ENCODE measurements around the gene PLA2G1B.

PLA2G1B gene

DNA sequence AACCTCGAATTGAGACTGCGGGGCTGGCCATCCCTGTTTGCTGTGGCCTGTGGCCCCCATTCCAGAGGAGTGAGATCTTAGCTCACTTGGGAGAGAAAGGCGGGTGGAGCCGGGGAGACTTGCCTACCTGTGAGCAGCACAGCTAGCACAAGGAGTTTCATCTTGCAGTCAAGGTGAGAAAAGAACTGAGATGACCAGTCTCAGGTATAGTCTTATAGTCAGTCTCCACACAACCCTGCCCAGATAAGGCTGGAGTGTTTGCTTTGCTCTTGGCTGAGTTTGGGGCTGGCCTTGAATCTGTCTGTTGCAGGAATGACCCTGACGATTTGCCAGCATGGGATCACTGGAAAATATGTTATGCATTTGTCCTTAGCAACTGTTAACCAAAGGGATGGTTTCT lies at the start of gene PLA2G1B:
Gene PLA2G1B, minus strand, starts transcription at position 187 of the 400 bp plus-strand sequence. Its CDS starts 26 bp downstream, at position 161.
- DNase-seq (ENCODE audit: low spot score), result no peak

DNA sequence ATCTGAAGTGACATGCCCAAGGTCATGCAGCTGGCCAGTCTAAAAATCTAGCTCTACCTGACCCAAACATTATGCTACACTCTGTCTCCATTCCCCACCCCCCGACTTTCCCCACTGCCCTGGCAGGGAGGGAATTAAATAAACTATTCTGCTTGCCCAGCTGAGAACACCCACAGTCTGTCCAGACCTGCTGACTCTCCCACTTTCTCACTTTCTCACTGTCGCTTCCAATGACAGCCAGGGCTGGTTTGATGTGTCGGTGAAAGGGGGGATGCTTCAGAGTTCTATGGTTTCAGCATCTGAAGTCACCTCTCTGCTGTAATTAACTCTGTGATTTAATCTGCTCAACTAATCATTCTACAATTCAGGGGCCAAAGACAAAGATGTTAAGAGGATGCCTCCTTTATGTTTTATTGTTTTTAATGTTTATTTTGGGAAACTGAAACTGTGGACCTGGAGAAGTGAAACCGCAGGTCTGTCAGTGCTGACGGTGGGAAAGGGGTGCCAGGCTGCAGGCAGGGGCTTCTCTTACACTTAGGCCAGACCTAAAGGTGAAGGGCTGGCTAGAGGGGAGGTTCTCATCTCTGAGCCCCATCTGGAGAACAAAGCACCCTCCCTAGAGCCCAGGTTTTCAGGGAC lies 49.5 kb upstream of the PLA2G1B start:
- DNase-seq (ENCODE audit: low spot score), result no peak

DNA sequence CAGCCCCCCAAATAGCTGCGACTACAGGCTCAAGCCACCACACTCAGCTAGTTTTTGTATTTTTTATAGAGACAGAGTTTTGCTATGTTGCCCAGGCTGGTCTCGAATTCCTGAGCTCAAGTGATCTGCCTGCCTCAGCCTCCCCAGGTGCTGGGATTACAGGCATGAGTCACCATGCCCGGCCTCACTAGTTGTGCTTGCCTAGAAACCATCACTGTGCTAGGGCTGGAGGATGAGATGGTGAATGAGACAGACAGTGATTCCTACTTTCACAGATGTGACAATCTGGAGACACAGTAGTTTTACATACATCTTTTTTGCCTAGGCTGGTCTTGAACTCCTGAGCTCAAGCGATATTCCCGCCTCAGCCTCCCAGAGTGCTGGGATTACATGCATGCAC lies 48.8 kb upstream of the PLA2G1B start:
- no peak for DNase-seq (ENCODE audit: low spot score)

DNA sequence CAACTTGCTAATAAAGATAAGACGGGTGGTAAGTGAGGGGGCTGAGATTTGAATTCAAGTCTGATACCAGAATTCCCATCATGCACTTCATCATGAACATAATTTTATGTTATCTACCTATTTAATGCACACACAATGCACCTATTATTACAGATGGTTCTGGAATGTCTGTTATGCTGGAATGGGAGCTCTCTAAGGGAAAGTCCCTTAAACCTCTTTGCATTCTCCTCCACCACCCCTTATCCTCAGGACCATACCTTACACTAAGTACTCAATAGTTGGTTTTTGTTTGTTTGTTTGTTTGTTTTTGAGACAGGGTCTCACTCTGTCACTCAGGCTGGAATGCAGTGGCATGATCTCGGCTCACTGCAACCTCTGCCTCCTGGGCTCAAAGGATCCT lies 48.4 kb upstream of the PLA2G1B start:
- no peak for DNase-seq (ENCODE audit: low spot score)

DNA sequence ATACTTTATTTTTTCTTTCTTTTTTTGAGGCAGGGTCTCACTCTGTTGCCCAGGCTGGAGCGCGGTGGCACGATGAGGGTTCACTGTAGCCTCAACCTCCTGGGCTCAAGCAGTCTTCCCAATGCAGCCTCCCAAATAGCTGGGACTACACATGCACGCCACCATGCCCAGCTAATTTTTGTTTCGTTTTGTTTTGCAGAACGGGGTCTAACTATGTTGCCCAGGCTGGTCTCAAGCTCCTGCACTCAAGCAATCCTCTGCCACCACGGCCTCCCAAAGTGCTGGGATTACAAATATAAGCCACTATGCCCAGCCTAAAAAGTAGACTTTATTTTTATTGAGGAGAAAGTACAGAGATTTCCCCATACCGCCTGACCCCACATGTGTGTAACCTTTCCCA lies 46.1 kb upstream of the PLA2G1B start:
- no peak for DNase-seq (ENCODE audit: low spot score)

DNA sequence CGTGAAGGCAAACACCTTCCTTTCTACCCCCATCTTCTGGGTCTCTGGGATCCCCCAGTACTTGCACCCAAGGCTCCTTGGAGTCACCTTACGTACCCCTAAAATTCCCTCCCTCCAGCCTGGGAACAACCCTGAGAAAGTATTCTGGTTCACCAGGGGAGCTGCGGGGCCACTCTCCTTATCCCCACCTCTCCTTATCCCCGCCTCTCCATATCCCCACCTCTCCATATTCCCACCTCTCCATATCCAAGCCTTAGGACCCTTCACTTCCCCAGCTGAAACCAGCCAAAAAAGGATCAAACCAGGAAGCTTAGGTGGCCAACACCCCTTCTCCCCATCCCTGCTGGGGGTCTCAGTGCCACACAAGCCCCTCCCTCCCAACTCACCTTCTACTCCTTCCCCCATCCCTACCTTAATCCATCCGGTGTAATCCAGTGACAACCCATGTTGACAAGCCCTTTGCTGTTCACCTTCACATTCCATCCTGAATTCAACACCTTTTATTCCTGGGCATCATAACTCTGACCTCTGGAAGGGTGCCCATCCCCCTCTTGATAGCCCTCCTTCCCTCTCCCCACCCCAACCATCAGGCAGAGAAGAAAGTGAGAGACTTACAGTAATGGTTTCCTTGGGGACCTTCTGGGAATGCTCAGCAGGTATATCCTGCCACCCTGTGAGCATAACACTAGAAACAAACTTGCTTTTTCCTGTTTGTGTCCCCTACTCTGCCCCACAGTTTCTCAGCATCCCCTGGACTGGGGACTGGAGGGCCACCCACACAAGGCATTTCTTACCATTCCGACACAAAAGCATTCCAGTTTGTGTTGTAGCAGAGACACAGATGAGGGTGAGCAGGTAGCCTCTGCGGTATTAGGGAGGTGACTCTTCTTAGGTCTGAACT lies 43.0 kb upstream of the PLA2G1B start:
- no peak for DNase-seq (ENCODE audit: low spot score)

DNA sequence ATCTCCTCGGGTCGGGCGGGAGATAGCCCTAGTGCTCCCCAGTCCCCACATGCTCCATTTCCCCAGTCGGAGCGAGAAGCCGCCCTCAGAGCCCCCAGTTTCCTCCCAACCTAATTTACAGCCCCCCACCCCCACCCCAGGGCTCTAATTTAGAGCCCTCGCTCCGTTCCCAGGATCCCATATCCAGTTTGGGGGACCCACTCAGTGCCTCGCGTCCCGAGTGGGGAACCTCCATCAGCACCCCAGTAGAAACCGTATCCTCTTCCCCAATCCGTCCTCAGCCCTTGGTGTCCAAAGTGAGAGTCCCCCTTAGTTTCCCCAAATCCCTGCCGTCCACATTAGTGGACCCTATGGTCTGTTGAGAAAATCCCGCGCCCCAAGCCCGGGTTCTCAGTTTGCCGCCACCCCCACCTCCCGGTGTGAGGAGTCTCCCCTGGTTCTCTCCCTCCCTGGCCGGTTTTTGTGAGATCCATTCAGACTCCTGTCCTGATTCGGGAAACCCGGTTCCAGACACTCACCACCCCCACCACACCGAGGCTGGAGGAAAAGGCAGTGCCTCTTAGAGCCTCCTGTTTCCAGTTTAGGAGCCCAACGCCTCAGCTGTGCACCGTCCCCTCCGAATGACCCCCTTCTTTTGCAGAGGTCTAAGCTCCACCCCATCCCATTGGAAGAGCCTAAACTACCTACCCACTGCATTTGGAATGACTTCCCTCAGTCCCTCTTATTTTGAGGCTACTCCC lies 42.2 kb upstream of the PLA2G1B start:
- no peak for DNase-seq (ENCODE audit: low spot score)

DNA sequence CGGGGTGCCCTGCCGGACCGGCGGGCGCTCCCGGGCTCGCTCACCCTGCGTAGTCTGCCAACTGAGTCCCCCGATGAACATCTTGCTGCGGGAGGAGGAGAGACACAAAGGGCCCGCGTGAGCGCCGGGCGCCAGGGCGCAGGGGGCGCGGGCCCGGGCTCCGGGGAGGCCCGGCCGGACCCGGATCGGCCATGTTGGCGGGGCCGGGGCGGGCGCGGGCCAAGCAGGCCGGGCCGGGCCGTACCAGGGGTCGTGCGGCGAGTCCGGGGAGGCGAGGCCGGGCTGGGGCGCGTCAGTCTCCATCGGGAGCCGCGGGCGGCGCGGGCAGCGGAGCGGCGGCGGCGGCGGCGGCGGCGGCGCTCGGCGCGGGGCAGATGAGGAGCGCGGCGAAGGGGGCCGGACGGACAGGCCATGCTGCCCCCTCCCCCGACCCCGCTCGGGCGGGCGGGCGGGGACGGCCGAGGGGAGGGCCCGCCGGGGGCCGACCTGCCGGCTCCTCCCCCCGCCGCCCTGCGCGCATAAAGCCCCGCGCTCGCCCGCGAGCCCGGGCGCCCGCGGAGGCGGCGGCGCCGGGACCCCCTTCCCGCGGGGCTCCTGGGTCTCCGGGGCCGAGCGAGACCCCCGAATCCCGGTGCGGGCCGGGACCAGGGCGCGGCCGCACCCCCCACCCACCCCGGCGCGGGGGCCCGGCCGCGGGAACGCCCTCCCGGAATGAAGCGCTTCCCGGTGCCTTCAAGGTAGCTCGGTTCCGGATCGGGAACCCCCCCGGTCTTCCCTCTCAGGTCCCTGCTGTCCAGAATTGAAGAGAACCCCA lies 41.4 kb upstream of the PLA2G1B start, which contains the start of gene MSI1:
Gene MSI1, minus strand, starts transcription at position 376 of the 814 bp plus-strand sequence. Its CDS starts 73 bp downstream, at position 303.
- DNase-seq (ENCODE audit: low spot score), result no peak

DNA sequence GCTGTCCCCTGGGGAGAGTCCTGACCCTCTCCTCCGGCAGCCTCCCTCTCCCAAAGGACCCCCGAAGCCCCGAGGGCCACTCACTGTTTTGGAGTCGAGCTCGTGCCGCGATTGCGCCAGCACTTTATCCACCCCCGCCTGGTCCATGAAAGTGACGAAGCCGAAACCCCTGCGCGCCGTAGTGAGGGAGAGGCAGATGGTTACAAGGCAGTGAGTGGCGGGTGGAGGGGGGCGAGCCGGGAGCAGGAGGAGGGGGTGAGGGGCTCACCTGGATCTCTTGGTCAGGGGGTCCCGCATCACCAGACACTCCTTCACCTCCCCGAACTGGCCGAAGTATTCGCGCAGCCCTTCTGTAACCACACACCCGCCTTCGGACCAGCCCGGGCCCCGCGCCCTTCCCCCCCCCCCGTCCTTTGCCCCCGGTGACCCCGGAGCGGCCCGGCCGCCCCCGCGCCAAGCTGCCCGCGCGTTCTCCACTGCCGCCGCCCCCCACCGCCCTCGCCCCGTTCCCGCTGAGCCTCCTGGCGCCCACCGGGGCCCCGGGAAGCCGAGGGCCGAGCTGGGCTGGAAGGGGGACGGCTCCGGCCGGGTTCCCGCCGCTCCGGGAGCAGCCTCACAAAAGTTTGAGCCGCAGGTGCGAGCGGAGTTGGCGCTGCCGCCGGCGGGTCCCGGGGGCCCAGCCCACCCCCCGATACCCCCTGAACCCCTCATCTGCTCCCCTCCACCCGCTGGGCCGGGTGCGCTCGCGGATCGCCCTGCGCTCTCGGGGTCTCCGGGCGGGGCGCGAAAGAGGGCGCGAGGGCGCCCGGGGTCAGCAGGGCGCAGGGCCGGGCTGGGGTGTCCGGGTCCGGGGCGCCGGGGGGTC lies 40.6 kb upstream of the PLA2G1B start:
- no peak for DNase-seq (ENCODE audit: low spot score)

DNA sequence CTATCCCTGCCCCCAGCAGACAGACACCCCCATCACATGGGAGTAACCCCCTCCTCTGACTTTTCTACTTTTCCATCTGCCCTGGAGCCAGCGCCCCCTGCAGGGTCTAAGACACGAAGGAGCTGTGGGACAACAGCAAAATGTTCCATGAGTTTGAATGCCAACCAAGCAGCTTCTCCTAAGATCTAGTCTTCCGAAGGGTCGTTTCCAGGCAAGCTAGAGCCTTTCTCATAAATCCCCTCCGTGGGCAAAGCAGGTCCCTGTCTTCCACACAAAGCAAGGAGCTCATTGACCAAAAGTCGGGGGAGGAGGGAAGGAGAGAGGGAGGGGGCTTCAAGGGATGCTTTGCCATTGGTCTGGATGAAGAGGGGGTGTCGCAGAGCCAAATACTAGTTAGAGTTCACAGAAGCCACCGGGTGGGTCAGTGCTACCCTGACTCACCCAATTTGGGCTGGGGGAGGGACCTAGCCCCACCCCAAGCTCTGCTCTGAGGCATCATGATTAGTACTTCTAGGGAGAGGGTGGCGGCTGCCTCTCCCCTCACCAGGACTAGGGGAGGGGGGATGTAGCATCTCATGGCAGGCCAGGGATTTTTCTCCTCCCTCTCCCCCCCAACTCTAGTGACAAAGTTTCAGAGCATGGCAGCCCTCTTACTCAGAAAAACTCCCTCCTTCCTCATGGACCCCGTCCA lies 39.8 kb upstream of the PLA2G1B start:
- no peak for DNase-seq (ENCODE audit: low spot score)

DNA sequence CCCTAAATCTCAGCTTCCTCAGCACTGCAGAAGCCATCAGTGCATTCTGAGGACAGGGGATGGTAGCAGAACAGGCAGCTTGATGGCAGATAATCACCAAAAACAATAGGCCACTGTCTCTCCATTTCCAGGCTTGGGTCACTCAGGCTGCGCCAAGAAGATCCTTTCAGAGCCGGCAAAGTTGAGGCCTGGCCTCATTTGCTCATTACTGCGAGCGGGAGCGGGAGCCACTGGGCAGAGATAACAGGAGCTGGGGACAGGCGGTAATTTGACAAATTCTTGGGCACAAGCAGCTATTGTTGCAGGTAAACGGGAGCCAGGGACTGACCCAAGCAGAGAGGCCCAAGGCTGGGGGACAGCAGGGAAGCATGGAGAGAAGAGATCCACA lies 39.3 kb upstream of the PLA2G1B start:
- DNase-seq (ENCODE audit: low spot score), result no peak

DNA sequence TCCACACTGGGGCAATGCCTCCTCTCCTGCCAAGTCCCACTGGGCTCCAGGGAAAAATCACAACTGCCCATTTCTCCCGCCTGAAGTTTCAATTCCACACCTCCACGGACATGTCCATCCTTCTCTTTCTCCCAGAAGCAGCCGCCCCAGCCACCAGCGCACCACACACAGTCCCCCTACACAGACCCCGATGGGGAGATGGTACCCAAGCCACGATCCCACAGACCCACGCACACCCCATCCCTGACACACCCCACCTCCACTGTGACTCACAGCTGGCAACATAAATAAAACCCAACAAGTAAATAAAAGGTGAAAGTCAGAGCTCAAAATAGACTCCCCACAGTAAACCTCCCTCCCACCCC lies 38.7 kb upstream of the PLA2G1B start:
- no peak for DNase-seq (ENCODE audit: low spot score)

DNA sequence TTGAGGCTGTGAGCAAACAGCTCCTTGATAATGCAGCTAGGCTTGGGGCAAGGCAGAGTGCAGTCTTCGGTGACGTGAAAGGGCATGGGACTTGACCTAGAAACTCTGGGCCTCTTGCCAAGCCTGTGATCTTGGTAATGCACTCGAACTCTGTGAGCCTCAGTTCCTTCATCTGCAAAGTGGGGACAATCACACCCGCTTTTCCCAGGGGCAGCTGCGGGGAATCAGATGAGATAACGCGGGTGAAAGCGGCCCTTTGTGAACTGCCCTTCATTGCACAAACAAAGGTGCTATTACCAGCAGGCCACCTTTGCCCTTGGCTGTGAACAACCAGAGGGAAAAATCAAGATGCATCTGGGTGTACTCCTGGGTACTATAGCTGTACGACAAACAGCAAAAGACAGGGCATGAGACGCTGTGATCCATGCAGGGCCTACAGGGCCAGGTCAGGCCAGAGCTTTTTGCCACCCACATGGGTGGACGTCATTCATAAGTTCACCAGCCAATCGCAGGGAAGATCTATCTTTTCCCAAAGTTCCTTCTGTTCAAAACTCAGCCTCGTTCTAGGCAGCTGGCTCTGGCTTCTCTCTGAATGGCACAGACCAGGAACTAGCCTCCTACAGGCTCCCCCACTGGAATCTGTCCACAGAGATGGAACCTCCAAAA lies 38.2 kb upstream of the PLA2G1B start:
- DNase-seq (ENCODE audit: low spot score), result no peak

DNA sequence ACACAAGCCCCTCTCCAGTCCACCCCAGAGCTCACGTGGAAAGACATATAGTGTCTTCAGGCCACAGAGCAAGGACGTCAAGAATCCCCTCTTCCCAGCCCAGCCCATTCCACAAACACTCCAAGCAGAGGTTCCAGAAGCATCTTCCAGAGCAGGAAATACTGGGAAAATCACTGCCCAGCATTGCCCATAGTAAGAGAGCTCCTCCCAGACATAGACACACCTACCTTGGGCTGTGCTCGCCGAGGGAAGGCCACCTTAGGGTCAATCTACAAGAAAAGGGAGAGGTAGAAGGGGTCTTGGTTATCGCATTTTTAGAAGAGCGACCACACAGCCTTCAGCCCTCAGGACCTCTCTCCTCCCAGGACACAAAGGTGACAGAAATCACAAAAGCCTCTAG lies 36.9 kb upstream of the PLA2G1B start:
- no peak for DNase-seq (ENCODE audit: low spot score)

DNA sequence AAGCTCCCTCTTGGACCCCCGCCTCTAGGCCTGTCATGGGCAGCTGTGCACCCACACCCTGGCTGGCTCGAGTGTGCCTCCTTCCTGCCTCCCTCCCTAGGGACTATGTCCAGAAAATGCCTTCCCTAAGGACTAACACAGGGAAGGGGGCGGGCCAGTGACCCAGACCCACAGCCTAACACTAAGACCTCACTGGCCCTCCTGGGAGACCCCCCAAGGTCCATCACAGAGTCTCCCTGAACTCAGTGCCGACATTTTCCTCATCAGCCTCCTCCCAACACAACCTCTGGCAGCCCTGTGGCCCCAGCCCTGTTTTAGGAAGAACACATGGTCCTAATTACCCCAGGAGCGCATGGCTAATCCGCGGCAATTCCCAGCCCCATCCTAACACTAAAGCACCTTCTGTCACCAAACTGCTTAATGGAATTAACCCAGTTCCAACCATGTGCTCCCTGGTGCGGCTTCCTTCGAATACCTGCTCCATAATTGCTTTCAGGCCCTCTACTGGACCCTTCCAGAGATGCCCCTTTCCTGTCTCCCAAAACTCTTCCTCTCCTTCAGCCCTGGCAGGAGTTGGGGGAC lies 35.8 kb upstream of the PLA2G1B start:
- DNase-seq (ENCODE audit: low spot score), result no peak

DNA sequence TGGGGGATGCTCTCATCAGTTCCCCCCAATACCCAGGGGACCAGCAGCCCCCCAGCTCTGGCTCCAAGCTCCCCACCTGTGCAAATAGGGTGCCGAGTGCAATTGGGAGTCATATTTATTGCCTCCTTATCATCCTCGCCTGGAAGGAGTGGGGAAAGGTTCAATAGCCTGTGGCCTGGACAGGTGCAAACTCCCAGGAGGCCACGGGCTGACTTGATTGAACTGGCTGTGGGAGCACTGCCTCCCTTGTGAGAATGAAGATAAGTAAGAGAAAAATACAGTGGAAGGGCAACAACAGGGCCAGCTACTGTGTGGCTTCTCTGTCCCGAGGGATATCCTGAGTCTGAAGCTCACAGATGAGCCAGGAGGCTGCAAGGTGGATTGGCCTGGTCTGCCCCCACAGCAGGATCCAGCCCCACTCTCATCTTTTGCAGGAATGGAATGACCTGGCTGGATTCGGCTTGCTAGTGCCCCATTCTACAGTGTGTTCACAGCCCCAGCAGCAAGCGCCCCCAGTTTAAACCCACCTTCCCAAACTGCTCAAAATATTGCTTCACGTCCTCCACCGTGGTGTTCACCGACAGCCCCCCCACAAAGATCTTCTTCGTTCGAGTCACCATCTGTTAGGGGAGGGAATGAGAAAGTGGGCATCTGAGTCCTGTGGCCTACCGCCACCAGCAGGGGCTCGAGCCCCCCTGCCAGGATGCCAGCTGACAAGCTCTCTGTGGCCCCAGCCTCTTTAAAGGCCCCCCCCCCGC lies 35.1 kb upstream of the PLA2G1B start:
- no peak for DNase-seq (ENCODE audit: low spot score)

DNA sequence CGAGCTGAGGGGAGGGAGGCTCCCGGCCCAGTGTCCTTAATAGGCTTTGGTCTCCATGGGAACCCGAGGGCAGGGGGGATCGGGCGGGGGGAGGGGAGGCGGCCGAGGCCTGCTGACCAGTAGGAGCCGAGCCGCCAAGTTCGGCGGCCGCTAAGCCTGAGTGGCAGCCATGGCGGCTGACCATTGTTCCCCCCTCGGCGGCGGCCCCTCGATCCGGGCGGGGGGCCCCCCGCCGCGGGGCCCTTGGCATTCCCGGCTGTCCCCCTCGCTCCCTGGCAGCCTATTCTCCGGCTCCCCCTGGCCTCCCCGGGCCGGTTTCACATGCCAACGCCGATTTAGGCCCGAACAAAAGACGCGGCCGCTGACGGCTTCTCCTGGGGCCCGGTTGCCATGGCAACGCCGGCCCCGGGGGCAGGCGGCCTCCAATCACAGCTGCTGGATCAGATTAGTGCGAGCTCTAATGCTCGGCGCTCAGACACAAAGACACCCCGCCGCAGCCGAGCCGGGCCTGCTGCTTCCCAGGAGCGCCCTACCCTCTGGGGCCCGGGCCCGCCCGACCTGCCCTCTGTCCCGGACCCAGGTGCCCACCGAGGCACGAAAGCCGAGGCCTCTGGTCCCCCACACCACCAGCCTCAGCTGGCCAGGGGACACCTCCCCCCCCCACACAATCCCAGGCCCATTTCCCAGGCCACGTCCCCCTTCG lies 34.1 kb upstream of the PLA2G1B start:
- DNase-seq (ENCODE audit: low spot score), result peak; percentile 95

DNA sequence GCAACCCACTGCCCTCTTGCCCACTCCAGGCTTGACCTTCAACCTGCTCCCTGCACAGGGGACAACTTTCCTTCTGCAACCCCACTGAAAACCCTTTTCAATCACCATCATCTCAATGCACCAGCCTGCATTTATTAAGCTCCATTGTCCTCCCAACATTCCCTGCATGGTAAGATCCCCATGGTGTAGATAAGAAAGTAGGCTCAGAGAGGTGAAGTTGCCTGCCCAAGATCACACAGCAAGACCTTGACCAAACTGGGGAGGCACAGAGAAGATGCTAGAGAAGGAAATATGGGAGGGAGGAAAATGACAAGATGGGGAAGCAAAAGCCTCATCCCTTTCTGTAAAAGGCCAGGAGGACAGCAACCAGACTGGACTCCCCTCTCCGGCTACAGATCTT lies 31.5 kb upstream of the PLA2G1B start:
- no peak for DNase-seq (ENCODE audit: low spot score)

Measured in AG08396 (cell line).